SH-SY5Y (cell line): ENCODE results near the gene GSN.

Experiments
- GATA2 ChIP-seq: IDR thresholded peaks from 2 replicates; pipeline ENCODE4 v1.6.1; 2011; ENCODE audit warnings: mild to moderate bottlenecking, low read depth, low read length
- GATA3 ChIP-seq: IDR thresholded peaks from 2 replicates; pipeline ENCODE4 v1.6.1; 2011; ENCODE audit warnings: low read depth, mild to moderate bottlenecking, low read length, moderate library complexity

GRCh38 chr9:121297389-121297788 lies 29.4 kb downstream of the GSN start:
- TF ChIP-seq GATA2 (no peak), GATA3 (no peak)
